IMR-90 (cell line): Measurements from ENCODE around the gene GIMD1. TPM values are rescaled to one million over a fixed set of nuclear protein-coding genes. Genes with fewer than 3 reads are reported as not detected.

Source experiments
- ATAC-seq: fragments of 200-7000 bp; cut with Tn5 transposase; 2 replicates; pipeline ENCODE4 v1.9.1; 2020; ENCODE audit warnings: low read depth, mild to moderate bottlenecking, moderate library complexity
- BruUV-seq: library from RNA; stranded (reverse); fragments of 400-500 nt; replicated peaks from 2 replicates; lab custom pipeline; 2021; lab: Mats Ljungman, UMichigan
- CTCF ChIA-PET: fragments of 300-600 bp; formaldehyde crosslinking; extraction: SDS; loops from one replicate; lab custom pipeline; 2021; ENCODE audit warnings: antibody characterized with exemption; lab: Yijun Ruan, JAX
- POLR2A ChIA-PET: fragments of 300-600 bp; sonication (Branson Sonifier 250); formaldehyde crosslinking; loops from one replicate; lab custom pipeline; 2022; ENCODE audit warnings: antibody characterized with exemption; ENCODE audit not compliant: unreplicated experiment; lab: Charles Lee
- DNase-seq: peaks from one replicate; pipeline ENCODE4 v3.0.0; 2013
- H2AFZ ChIP-seq: replicated peaks from 2 replicates; pipeline ENCODE3; 2013; ENCODE audit warnings: low read length, mild to moderate bottlenecking; ENCODE audit not compliant: poor library complexity
- H2AK5ac ChIP-seq: 2 replicates; pipeline ENCODE4 v1.6.1; 2013; ENCODE audit warnings: low read depth, low read length, inconsistent platforms
- H2AK9ac ChIP-seq: replicated peaks from 2 replicates; pipeline ENCODE3; 2013; ENCODE audit warnings: mild to moderate bottlenecking, low read depth, low read length, moderate library complexity; ENCODE audit not compliant: poor library complexity
- H2BK120ac ChIP-seq: 2 replicates; pipeline ENCODE4 v1.6.1; 2013; ENCODE audit warnings: low read depth, low read length, inconsistent platforms
- H2BK15ac ChIP-seq: 3 replicates; pipeline ENCODE4 v1.6.1; 2013; ENCODE audit warnings: low read depth, low read length, inconsistent platforms
- H2BK20ac ChIP-seq: 2 replicates; pipeline ENCODE4 v1.6.1; 2013; ENCODE audit warnings: low read depth, mild to moderate bottlenecking, inconsistent platforms, low read length, moderate library complexity
- H2BK5ac ChIP-seq: 2 replicates; pipeline ENCODE4 v1.6.1; 2013; ENCODE audit warnings: mild to moderate bottlenecking, low read depth, low read length, inconsistent platforms; ENCODE audit not compliant: poor library complexity, severe bottlenecking
- H3K14ac ChIP-seq: replicated peaks from 2 replicates; pipeline ENCODE4 v1.6.1; 2013; ENCODE audit warnings: low read depth, low read length, inconsistent platforms
- H3K18ac ChIP-seq: 2 replicates; pipeline ENCODE4 v1.6.1; 2013; ENCODE audit warnings: low read depth, low read length, control low read depth
- H3K23ac ChIP-seq: 2 replicates; pipeline ENCODE4 v1.6.1; 2013; ENCODE audit warnings: low read depth, low read length, inconsistent platforms
- H3K27ac ChIP-seq: 2 replicates; pipeline ENCODE4 v1.5.1; 2013; ENCODE audit warnings: mild to moderate bottlenecking, control low read depth, low read length; ENCODE audit not compliant: insufficient read depth
- H3K27me3 ChIP-seq: 2 replicates; pipeline ENCODE4 v1.6.1; 2013; ENCODE audit warnings: low read length; ENCODE audit not compliant: control insufficient read depth, insufficient read depth
- H3K36me3 ChIP-seq: 2 replicates; pipeline ENCODE4 v1.6.1; 2013; ENCODE audit warnings: low read length, mixed read lengths; ENCODE audit not compliant: control insufficient read depth, insufficient read depth
- H3K4ac ChIP-seq: 2 replicates; pipeline ENCODE4 v1.6.1; 2013; ENCODE audit warnings: low read depth, low read length, inconsistent platforms
- H3K4me1 ChIP-seq: 2 replicates; pipeline ENCODE4 v1.6.1; 2013; ENCODE audit warnings: low read length, mixed read lengths; ENCODE audit not compliant: control insufficient read depth, insufficient read depth
- H3K4me2 ChIP-seq: 2 replicates; pipeline ENCODE4 v1.6.1; 2013; ENCODE audit warnings: low read depth, mild to moderate bottlenecking, control low read depth, low read length, moderate library complexity
- H3K4me3 ChIP-seq: 2 replicates; pipeline ENCODE4 v1.5.1; 2013; ENCODE audit warnings: low read depth, mild to moderate bottlenecking, control low read depth, low read length, moderate library complexity; ENCODE audit not compliant: insufficient read depth
- H3K56ac ChIP-seq: 2 replicates; pipeline ENCODE4 v1.6.1; 2013; ENCODE audit warnings: low read length, inconsistent platforms; ENCODE audit not compliant: insufficient read depth; ENCODE audit errors: extremely low read depth
- H3K79me1 ChIP-seq, 2 experiments: 2 replicates each; pipeline ENCODE4 v1.6.1; 2013; ENCODE audit warnings: low read length in 2 of 2, inconsistent platforms in 1 of 2, low read depth in 1 of 2
- H3K9ac ChIP-seq: 2 replicates; pipeline ENCODE4 v1.6.1; 2013; ENCODE audit warnings: low read depth, low read length, control low read depth
- H3K9me1 ChIP-seq: 2 replicates; pipeline ENCODE4 v1.6.1; 2013; ENCODE audit warnings: low read length, inconsistent platforms; ENCODE audit not compliant: insufficient read depth
- H3K9me3 ChIP-seq: 2 replicates; pipeline ENCODE4 v1.6.1; 2013; ENCODE audit warnings: low read length; ENCODE audit not compliant: control insufficient read depth, insufficient read depth
- H4K20me1 ChIP-seq: 2 replicates; pipeline ENCODE4 v1.6.1; 2013; ENCODE audit warnings: low read length, inconsistent platforms; ENCODE audit not compliant: insufficient read depth
- H4K5ac ChIP-seq: 2 replicates; pipeline ENCODE4 v1.6.1; 2013; ENCODE audit warnings: mild to moderate bottlenecking, low read depth, low read length, control low read depth
- H4K8ac ChIP-seq, 2 experiments: 2 replicates each; pipeline ENCODE4 v1.6.1; 2013; ENCODE audit warnings: low read depth in 2 of 2, low read length in 2 of 2, control low read depth in 1 of 2, inconsistent platforms in 1 of 2
- H4K91ac ChIP-seq: 2 replicates; pipeline ENCODE4 v1.6.1; 2013; ENCODE audit warnings: low read depth, low read length, inconsistent platforms; ENCODE audit not compliant: insufficient read depth
- BHLHE40 ChIP-seq: fragments of 150-350 bp; IDR thresholded peaks from 2 replicates; pipeline ENCODE4 v1.6.1; 2016; ENCODE audit warnings: mild to moderate bottlenecking, low read depth, low read length
- CEBPB ChIP-seq: IDR thresholded peaks from 2 replicates; pipeline ENCODE4 v1.6.1; 2012; ENCODE audit warnings: low read depth, low read length, improper control_type of control experiment
- CHD1 ChIP-seq: IDR thresholded peaks from 2 replicates; pipeline ENCODE4 v1.6.1; 2012; ENCODE audit warnings: low read depth, low read length, improper control_type of control experiment
- CTCF ChIP-seq: conservative IDR thresholded peaks from 2 replicates; pipeline ENCODE4 v1.5.1; 2012; ENCODE audit warnings: mild to moderate bottlenecking, low read depth, low read length, improper control_type of control experiment
- ELK1 ChIP-seq: fragments of 150-350 bp; IDR thresholded peaks from 2 replicates; pipeline ENCODE4 v1.6.1; 2016; ENCODE audit warnings: low read depth, mild to moderate bottlenecking, low read length, moderate library complexity, borderline replicate concordance
- FOS ChIP-seq: fragments of 150-350 bp; IDR thresholded peaks from 2 replicates; pipeline ENCODE4 v1.6.1; 2016; ENCODE audit warnings: low read depth, low read length
- MAFK ChIP-seq: IDR thresholded peaks from 2 replicates; pipeline ENCODE4 v1.6.1; 2012; ENCODE audit warnings: low read depth, low read length, improper control_type of control experiment
- MAZ ChIP-seq: IDR thresholded peaks from 2 replicates; pipeline ENCODE4 v1.6.1; 2012; ENCODE audit warnings: low read depth, mild to moderate bottlenecking, low read length, improper control_type of control experiment, moderate library complexity, borderline replicate concordance
- MXI1 ChIP-seq: IDR thresholded peaks from 2 replicates; pipeline ENCODE4 v1.6.1; 2012; ENCODE audit warnings: low read depth, mild to moderate bottlenecking, low read length, moderate library complexity, borderline replicate concordance
- NFE2L2 ChIP-seq: fragments of 150-350 bp; IDR thresholded peaks from 2 replicates; pipeline ENCODE4 v1.6.1; 2016; ENCODE audit warnings: low read depth, mild to moderate bottlenecking, low read length
- POLR2A ChIP-seq: IDR thresholded peaks from 2 replicates; pipeline ENCODE4 v1.6.1; 2012; ENCODE audit warnings: mild to moderate bottlenecking, low read depth, low read length
- RAD21 ChIP-seq: IDR thresholded peaks from 2 replicates; pipeline ENCODE4 v1.6.1; 2012; ENCODE audit warnings: low read length, improper control_type of control experiment
- RCOR1 ChIP-seq: IDR thresholded peaks from 2 replicates; pipeline ENCODE4 v1.6.1; 2012; ENCODE audit warnings: mild to moderate bottlenecking, low read length, improper control_type of control experiment; ENCODE audit not compliant: insufficient replicate concordance
- RFX5 ChIP-seq: IDR thresholded peaks from 2 replicates; pipeline ENCODE4 v1.8.0; 2012; ENCODE audit warnings: low read depth, mild to moderate bottlenecking, low read length, moderate library complexity
- SMC3 ChIP-seq: fragments of 150-350 bp; IDR thresholded peaks from 2 replicates; pipeline ENCODE4 v1.6.1; 2016; ENCODE audit warnings: low read depth, mild to moderate bottlenecking, antibody characterized with exemption, low read length, moderate library complexity
- USF2 ChIP-seq: fragments of 150-350 bp; IDR thresholded peaks from 2 replicates; pipeline ENCODE4 v1.6.1; 2017; ENCODE audit warnings: mild to moderate bottlenecking, antibody characterized with exemption, low read length, low read depth
- WGBS, 2 experiments: methylation state at CpG; one replicate each; pipeline versions ENCODE4 v1.1.5 to v1.1.7; 2013; ENCODE audit warnings: missing lambda C conversion rate in 2 of 2; ENCODE audit not compliant: insufficient read length in 1 of 2; ENCODE audit errors: extremely low coverage in 2 of 2; 5-methylcytosine and 5-hydroxymethylcytosine counted together
- dilution Hi-C: fragments of 300-500 bp; cut with HindIII; formaldehyde crosslinking; loops from one replicate; pipeline ENCODE4 v1.14.3; 2018; ENCODE audit warnings: low sequenced_read_pairs; ENCODE audit not compliant: unreplicated experiment
- in situ Hi-C: fragments of 300-500 bp; cut with MboI; formaldehyde crosslinking; loops from 3 replicates; pipeline ENCODE4 v1.14.3; 2019; ENCODE audit warnings: low sequenced_read_pairs, inconsistent platforms, mixed read lengths
- intact Hi-C: fragments of 100-400 bp; cut with micrococcal nuclease; formaldehyde crosslinking; loops from 2 replicates; pipeline ENCODE4 v1.10.0; 2022
- polyA plus RNA-seq, 3 experiments: library from polyadenylated mRNA; depleted of rRNA; stranded (reverse); fragments of >200 nt; gene quantifications; 2 replicates each; pipeline ENCODE4 v1.2.3, GENCODE V29; 2012; ENCODE audit warnings: low replicate concordance in 1 of 3
- total RNA-seq: library from RNA; depleted of rRNA; stranded (reverse); fragments of >200 nt; gene quantifications from 2 replicates; pipeline ENCODE4 v1.2.3, GENCODE V29; 2012

GIMD1 gene
- total and polyA plus RNA-seq, 2 of the 4 experiments (the other 2 are of a cell fraction): 0.07 TPM; not detected in 1

- Histone ChIP-seq H3K27me3 (no peaks in the 10 kb centered on the region), H2AFZ (no peak overlapping the region), H3K9ac (no peak overlapping the region), H3K79me1 (peaks cover 18 to 19% of the 10 kb centered on the region in 2 experiments), H3K4me2 (no peak overlapping the region), H4K20me1 (no peaks in the 10 kb centered on the region), H4K8ac (no peak overlapping the region), H2BK20ac (no peak overlapping the region), H2BK5ac (no peak overlapping the region), H3K27ac (no peak overlapping the region), H3K9me3 (no peaks in the 10 kb centered on the region), H4K91ac (no peak overlapping the region), H3K4me3 (no peak overlapping the region), H3K14ac (no peak overlapping the region), H2BK15ac (no peak overlapping the region), H3K18ac (no peak overlapping the region), H4K5ac (no peak overlapping the region), H3K36me3 (0 out of 2 replicates have a peak, but pooled peaks cover 3% of the 10 kb centered on the region), H3K4me1 (no peaks in the 10 kb centered on the region), H2AK5ac (no peak overlapping the region), H3K4ac (no peak overlapping the region), H2AK9ac (no peak overlapping the region), H2BK120ac (no peak overlapping the region), H3K23ac (no peak overlapping the region), H3K9me1 (no peaks in the 10 kb centered on the region), H3K56ac (no peak overlapping the region)
- intact Hi-C loops: loop anchor here (10.0 kb wide), 1 partner anchor 1685 kb away; no protein-coding TSS in a partner anchor
- no CpG with 5 or more reads among the region's 1 CpG for WGBS, 2 experiments
- ATAC-seq (no peak), DNase-seq (no peak)
- TF ChIP-seq RCOR1 (no peak), ELK1 (no peak), RFX5 (no peak), FOS (no peak), SMC3 (no peak), POLR2A (no peak), CEBPB (no peak), CTCF (no peak), MXI1 (no peak), CHD1 (no peak), BHLHE40 (no peak), USF2 (no peak), NFE2L2 (no peak), MAFK (no peak), MAZ (no peak), RAD21 (no peak)
- CTCF ChIA-PET: interaction anchor here (0.6 kb wide), 2 partner anchors 54 to 935 kb away, joined by 3 read pairs; no protein-coding TSS in a partner anchor
- in situ Hi-C loops: no loop called here
- dilution Hi-C loops: no loop called here
- BruUV-seq: no TSS peak
- POLR2A ChIA-PET: no interaction called here
Observed at GRCh38 chr4:106320235-106320634, 48.3 kb downstream of the GIMD1 start.
